HepG2 (cell line): Measurements from ENCODE around the gene ENPP7. TPM values are rescaled to one million over a fixed set of nuclear protein-coding genes. Genes with fewer than 3 reads are reported as not detected.

Experiments
- ATF7 ChIP-seq, 2 experiments: fragments of 450-650 bp in 1 of 2; sonication (generic) in 1 of 2; formaldehyde crosslinking in 1 of 2; IDR thresholded peaks; 2 replicates each; pipeline versions ENCODE4 v1.4.0 to v1.6.1; 2016 to 2020; ENCODE audit warnings: antibody characterized with exemption in 1 of 2, mild to moderate bottlenecking in 1 of 2, missing genetic modification reagents in 1 of 2
- DNMT1 ChIP-seq: sonication (generic); formaldehyde crosslinking; IDR thresholded peaks from 2 replicates; pipeline ENCODE4 v1.5.1; 2020; ENCODE audit warnings: mild to moderate bottlenecking, missing genetic modification reagents
- RBM22 ChIP-seq: fragments of 200-400 bp; formaldehyde crosslinking; optimal IDR thresholded peaks from 2 replicates; pipeline ENCODE3; 2017; ENCODE audit warnings: mild to moderate bottlenecking, low read length, moderate library complexity
- SKI ChIP-seq: fragments of 450-650 bp; IDR thresholded peaks from one replicate; pipeline ENCODE4 v1.6.1; 2018; ENCODE audit warnings: mild to moderate bottlenecking; ENCODE audit not compliant: partially characterized antibody
- SP4 ChIP-seq: sonication (generic); formaldehyde crosslinking; IDR thresholded peaks from 2 replicates; pipeline ENCODE4 v1.8.1; 2023; ENCODE audit warnings: mild to moderate bottlenecking, missing genetic modification reagents
- SRSF9 ChIP-seq: fragments of 200-400 bp; formaldehyde crosslinking; IDR thresholded peaks from 2 replicates; pipeline ENCODE4 v1.6.1; 2018; ENCODE audit warnings: borderline replicate concordance, mild to moderate bottlenecking, low read depth, low read length; ENCODE audit not compliant: insufficient read depth, poor library complexity, severe bottlenecking
- STAT6 ChIP-seq: sonication (generic); formaldehyde crosslinking; IDR thresholded peaks from 2 replicates; pipeline ENCODE4 v1.4.0; 2020; ENCODE audit warnings: missing genetic modification reagents, mild to moderate bottlenecking, borderline replicate concordance
- TAF15 ChIP-seq: fragments of 200-400 bp; formaldehyde crosslinking; IDR thresholded peaks from one replicate; pipeline ENCODE4 v1.6.1; 2018; ENCODE audit warnings: mild to moderate bottlenecking, low read depth, low read length; ENCODE audit not compliant: poor library complexity, severe bottlenecking
- ZC3H13 ChIP-seq: sonication (generic); formaldehyde crosslinking; IDR thresholded peaks from 2 replicates; pipeline ENCODE4 v1.8.1; 2023; ENCODE audit warnings: mild to moderate bottlenecking, missing genetic modification reagents, moderate library complexity
- ZMAT5 ChIP-seq: sonication (generic); formaldehyde crosslinking; IDR thresholded peaks from 2 replicates; pipeline ENCODE4 v1.5.0; 2020; ENCODE audit warnings: mild to moderate bottlenecking, low read depth, missing genetic modification reagents, borderline replicate concordance
- ZNF317 ChIP-seq: sonication (generic); formaldehyde crosslinking; IDR thresholded peaks from 2 replicates; pipeline ENCODE4 v1.5.0; 2020; ENCODE audit warnings: mild to moderate bottlenecking, missing genetic modification reagents
- ZNF354B ChIP-seq: sonication (generic); formaldehyde crosslinking; IDR thresholded peaks from 2 replicates; pipeline ENCODE4 v1.8.0; 2022; ENCODE audit warnings: mild to moderate bottlenecking, missing genetic modification reagents
- ZNF382 ChIP-seq: sonication (generic); formaldehyde crosslinking; IDR thresholded peaks from 2 replicates; pipeline ENCODE4 v1.5.0; 2020; ENCODE audit warnings: missing genetic modification reagents, mild to moderate bottlenecking, borderline replicate concordance
- ZNF598 ChIP-seq: sonication (generic); formaldehyde crosslinking; IDR thresholded peaks from 2 replicates; pipeline ENCODE4 v1.5.1; 2020; ENCODE audit warnings: mild to moderate bottlenecking, missing genetic modification reagents, borderline replicate concordance
- ZNF703 ChIP-seq: sonication (generic); formaldehyde crosslinking; IDR thresholded peaks from 2 replicates; pipeline ENCODE4 v1.5.1; 2020; ENCODE audit warnings: missing genetic modification reagents, mild to moderate bottlenecking, moderate library complexity, borderline replicate concordance
- polyA plus RNA-seq, 8 experiments: library from polyadenylated mRNA; depleted of rRNA in 3 of 8; stranded (reverse) in 7 of 8; unstranded in 1 of 8; fragments of >200 nt; fragmentation: Illumina TruSeq in 4 of 8; extraction: Trizol in 4 of 8; gene quantifications; 2 replicates each; pipeline versions ENCODE4 v1.2.1 to v1.2.3, GENCODE V29; 2011 to 2016; ENCODE audit warnings: low read depth in 4 of 8, missing spikeins in 1 of 8, mixed read lengths in 1 of 8; ENCODE audit not compliant: insufficient read depth in 1 of 8
- total RNA-seq, 5 experiments: library from RNA; depleted of rRNA; stranded (reverse); fragments of >200 nt; fragmentation: Illumina TruSeq; extraction: Trizol; gene quantifications; 2 replicates each; pipeline ENCODE4 v1.2.3, GENCODE V29; 2016; ENCODE audit warnings: low read depth in 1 of 5
- TF ChIP-seq, protein P1 (sequence below): sonication (generic); formaldehyde crosslinking; IDR thresholded peaks from 2 replicates; pipeline ENCODE4 v1.4.0; 2020; ENCODE audit warnings: low read depth, mild to moderate bottlenecking, missing genetic modification reagents
- TF ChIP-seq, protein P2 (sequence below): sonication (generic); formaldehyde crosslinking; IDR thresholded peaks from 2 replicates; pipeline ENCODE4 v1.8.0; 2022; ENCODE audit warnings: missing genetic modification reagents, mild to moderate bottlenecking, inconsistent platforms, borderline replicate concordance
- TF ChIP-seq, protein P3 (sequence below): sonication (generic); formaldehyde crosslinking; IDR thresholded peaks from 2 replicates; pipeline ENCODE4 v1.5.0; 2020; ENCODE audit warnings: mild to moderate bottlenecking, missing genetic modification reagents, moderate library complexity
- TF ChIP-seq, protein P4 (sequence below): sonication (generic); formaldehyde crosslinking; IDR thresholded peaks from 2 replicates; pipeline ENCODE4 v1.4.0; 2020; ENCODE audit warnings: missing genetic modification reagents

Gene ENPP7
- total and polyA plus RNA-seq, 2 of the 13 experiments (the other 11 are each of a cell fraction or from before 2014, with no cell fraction given), result 1.1 to 2.2 TPM

GRCh38 chr17:79732804-79733691 lies 2.3 kb downstream of the ENPP7 start (continued):
- TF ChIP-seq ZMAT5 (CRISPR knock-in tag) (no peak), ZNF317 (CRISPR knock-in tag) (no peak), SRSF9 (no peak), STAT6 (CRISPR knock-in tag) (peak; percentile 66; the same call in 1 of the 2 replicates), TAF15 (no peak), ATF7 (IDR thresholded peaks at IDR 0.05) (no peak), ATF7 (CRISPR knock-in tag; IDR thresholded peaks at IDR 0.05) (no peak), SKI (peak; percentile 79), SP4 (CRISPR knock-in tag) (no peak; the same call in 1 of the 2 replicates), ZNF703 (CRISPR knock-in tag) (no peak), ZNF354B (no peak), DNMT1 (CRISPR knock-in tag) (no peak), RBM22 (no peak), ZNF598 (peak; percentile 32; the same call in 1 of the 2 replicates), ZNF382 (no peak), ZC3H13 (CRISPR knock-in tag) (peak; percentile 49; the same call in 1 of the 2 replicates)
- TF ChIP-seq, protein P1, sequence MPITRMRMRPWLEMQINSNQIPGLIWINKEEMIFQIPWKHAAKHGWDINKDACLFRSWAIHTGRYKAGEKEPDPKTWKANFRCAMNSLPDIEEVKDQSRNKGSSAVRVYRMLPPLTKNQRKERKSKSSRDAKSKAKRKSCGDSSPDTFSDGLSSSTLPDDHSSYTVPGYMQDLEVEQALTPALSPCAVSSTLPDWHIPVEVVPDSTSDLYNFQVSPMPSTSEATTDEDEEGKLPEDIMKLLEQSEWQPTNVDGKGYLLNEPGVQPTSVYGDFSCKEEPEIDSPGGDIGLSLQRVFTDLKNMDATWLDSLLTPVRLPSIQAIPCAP (CRISPR knock-in tag), result peak; percentile 97
- TF ChIP-seq, protein P2, sequence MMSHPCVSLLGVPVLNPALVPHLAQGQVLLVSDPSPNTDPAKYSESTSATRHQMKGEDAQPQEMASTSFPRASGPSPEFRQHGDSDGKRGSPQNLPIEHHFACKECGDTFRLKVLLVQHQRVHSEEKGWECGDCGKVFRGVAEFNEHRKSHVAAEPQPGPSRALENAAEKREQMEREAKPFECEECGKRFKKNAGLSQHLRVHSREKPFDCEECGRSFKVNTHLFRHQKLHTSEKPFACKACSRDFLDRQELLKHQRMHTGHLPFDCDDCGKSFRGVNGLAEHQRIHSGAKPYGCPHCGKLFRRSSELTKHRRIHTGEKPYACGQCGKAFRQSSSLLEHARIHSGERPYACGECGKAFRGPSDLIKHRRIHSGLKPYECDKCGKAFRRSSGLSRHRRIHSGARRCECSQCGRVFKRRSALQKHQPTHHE (CRISPR knock-in tag), result peak; percentile 78; the same call in 1 of the 2 replicates
- TF ChIP-seq, protein P3, sequence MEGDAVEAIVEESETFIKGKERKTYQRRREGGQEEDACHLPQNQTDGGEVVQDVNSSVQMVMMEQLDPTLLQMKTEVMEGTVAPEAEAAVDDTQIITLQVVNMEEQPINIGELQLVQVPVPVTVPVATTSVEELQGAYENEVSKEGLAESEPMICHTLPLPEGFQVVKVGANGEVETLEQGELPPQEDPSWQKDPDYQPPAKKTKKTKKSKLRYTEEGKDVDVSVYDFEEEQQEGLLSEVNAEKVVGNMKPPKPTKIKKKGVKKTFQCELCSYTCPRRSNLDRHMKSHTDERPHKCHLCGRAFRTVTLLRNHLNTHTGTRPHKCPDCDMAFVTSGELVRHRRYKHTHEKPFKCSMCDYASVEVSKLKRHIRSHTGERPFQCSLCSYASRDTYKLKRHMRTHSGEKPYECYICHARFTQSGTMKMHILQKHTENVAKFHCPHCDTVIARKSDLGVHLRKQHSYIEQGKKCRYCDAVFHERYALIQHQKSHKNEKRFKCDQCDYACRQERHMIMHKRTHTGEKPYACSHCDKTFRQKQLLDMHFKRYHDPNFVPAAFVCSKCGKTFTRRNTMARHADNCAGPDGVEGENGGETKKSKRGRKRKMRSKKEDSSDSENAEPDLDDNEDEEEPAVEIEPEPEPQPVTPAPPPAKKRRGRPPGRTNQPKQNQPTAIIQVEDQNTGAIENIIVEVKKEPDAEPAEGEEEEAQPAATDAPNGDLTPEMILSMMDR (CRISPR knock-in tag), result no peak
- TF ChIP-seq, protein P4, sequence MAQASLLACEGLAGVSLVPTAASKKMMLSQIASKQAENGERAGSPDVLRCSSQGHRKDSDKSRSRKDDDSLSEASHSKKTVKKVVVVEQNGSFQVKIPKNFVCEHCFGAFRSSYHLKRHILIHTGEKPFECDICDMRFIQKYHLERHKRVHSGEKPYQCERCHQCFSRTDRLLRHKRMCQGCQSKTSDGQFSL (CRISPR knock-in tag), result no peak; the same call in 1 of the 2 replicates
